NCI-H1436 (cell line): Measurements from ENCODE around the gene IFNAR1.
"Not testable (repeated sequence)": the region's sequence is repeated elsewhere in the genome, so short reads cannot be mapped to it uniquely, and the experiment has no call there.

Source experiments
- DNase-seq: peaks from one replicate; lab custom pipeline; 2025; lab: John Stamatoyannopoulos, UW

The IFNAR1 gene

GRCh38 chr21:33377221-33377920, 52.6 kb downstream of the IFNAR1 start:
- DNase-seq, result no peak

GRCh38 chr21:33378081-33378480, 53.3 kb downstream of the IFNAR1 start:
- no peak for DNase-seq

- DNase-seq, result not testable (repeated sequence)
Measured at GRCh38 chr21:33379934-33380333, 55.2 kb downstream of the IFNAR1 start.

DNA sequence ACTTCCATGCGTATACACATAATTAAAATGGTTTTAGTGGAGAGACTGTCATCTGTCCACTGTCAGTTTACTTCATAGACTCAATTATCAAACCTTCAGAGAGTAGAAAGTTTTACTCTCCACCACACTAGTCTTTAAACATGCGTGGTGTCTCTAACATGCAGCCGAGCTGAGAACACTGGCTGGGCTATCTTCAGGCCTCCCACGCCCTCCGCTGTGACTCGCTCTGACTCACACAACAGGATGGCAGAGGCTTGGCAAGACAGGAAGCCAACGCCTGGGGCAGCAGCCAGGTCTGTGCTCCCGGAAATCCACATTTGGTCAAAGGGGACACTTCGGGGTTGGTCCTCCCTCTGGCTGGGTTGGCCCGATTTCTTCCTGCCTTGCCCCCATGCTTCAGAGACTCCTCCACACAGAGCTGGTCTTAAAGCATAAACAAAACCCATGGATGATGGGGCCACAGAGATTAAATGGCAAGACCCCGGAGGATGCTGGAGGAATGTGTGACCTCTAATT, 55.8 kb downstream of the IFNAR1 start:
- DNase-seq, result no peak

- DNase-seq, result not testable (repeated sequence)
Measured at GRCh38 chr21:33381381-33381780, 56.6 kb downstream of the IFNAR1 start.

DNA sequence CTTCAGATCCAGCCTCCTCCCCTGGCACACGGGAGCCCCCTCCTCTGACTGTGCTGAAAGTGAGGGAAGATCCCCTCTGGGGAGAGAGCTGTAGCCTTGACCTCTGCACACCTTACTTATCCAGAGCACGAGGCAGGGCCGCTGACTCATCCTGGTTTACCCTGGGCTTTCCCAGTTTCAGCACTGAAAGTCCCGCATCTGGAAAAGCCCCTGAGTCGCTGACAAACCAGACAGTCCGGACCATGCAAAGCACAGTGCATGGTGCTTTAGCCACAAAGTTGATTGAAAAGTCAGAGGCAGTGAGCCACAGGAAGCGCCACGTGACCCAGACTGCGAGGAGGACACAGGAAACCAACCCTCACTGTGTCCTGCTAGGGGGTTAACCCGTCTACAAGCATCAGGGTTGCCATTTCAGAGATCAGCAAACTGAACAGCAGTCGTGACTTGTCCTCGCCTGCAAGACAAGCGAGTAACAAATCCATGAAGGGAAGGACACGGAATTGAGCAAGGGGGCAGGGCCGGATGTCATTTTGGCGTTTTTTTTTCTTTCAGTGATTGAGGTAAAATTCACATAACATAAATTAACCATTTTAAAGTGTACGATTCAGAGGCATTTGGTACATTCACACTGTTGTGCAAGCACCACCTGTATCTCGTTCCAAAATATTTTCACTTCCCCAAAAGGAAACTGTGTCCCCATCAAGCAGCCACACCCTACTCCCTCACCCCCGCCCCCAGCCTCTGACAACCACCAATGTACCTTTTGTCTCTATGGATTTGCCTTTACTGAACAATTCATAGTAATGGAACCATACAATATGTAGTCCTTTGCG, 58.5 kb downstream of the IFNAR1 start:
- DNase-seq, result no peak

DNA sequence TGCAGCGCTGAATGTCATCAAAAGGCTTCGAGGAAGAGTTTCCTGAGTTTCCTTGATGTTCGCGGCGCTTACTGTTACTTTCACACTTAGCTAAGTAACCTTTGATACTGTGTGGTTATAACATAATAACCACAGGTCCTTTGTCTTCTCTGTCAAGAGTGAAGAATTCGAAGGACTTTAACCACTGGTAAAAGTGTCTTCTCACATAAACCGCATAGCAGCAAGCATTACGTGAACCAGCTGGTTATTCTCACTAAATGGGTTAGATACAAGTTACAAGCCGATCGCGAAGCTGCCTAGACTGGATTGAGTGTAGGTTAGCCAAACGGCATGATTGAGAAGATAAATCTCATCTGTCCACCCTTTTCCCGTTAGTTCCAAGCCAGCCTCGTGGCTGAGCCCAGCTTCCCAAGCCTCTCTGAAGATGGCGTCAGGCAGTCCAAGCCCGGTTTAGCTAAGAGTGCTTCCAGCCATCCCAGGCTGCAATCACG, 60.1 kb downstream of the IFNAR1 start:
- no peak for DNase-seq

DNA sequence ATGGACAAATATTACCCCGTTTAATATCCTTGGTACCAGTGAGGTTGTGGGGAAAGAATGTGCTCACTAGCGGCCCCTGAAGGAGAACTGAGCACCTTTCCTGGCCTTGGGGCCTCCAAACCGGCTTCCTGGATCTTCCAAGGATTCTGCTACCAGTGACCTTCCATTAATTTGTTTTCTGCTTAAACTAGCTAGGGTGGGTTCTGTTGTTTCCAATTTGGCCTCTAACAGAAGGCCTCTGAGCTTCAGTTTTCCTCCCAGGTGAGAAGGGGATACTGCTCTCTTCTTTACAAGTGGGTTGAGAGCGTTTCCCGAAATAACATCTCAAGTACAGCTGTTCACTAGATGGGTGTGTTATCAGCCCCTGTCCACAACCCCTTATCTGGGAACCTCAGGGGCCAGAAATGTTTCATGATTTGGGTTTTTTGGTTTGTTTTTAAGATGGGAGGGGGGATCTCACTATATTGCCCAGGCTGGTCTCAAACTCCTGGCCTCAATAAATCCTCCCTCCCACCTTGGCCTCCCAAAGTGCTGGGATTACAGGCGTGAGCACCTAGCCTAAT, 61.5 kb downstream of the IFNAR1 start:
- no peak for DNase-seq

DNA sequence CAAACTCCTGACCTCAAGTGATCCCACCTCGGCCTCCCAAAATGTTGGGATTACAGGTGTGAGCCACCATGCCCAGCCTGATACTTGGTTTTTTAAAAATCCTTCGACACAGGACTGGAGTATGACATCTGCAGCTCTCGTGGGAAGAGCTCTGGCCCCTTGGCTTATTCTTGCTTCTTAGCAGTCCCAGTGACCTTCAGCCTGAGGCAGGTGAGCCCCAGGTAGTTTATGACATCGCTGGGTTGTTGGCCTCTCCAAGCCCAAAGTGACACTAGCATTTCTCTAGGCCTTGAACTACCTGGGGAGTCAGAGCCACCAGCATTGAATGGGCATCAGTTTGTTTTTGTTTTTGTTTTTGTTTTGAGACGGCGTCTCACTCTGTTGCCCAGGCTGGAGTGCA, 62.5 kb downstream of the IFNAR1 start:
- no peak for DNase-seq

GRCh38 chr21:33388188-33388587, 63.4 kb downstream of the IFNAR1 start:
- no peak for DNase-seq

DNA sequence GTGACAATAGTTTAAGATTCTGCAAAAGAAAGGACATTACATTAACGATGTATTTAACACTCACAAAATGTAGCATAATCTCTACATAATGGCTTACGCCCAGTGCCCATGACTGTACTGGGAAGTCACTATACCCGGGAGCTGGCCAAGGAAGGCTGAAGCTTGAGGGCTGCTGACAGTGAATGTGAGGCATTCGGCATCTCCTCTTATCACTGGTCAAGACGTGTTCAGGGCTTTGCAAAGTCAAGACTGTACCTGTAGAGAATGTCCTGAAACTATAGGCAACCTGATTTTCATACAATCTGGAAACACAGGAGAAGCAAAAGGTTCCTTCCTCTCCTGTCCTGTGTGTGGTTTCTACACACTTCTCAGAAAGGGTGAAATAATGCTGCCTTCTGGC, 65.7 kb downstream of the IFNAR1 start:
- no peak for DNase-seq

DNA sequence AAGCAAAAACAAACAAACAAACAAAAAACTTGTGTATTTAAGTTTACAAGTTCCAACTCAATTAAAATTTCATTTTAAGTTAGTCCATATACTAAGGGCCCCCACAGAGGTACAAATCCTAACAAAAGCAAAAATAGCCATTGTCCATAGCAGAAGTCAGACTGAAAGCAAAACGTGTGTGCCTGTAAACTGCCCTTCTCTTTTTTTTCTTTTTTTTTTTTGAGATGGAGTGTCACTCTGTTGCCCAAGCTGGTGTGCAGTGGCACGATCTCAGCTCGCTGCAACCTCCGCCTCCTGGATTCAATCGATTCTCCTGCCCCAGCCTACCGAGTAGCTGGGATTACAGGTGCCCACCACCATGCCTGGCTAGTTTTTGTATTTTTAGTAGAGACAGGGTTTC, 66.9 kb downstream of the IFNAR1 start:
- DNase-seq, result no peak

- no peak for DNase-seq
Measured at GRCh38 chr21:33392284-33392985, 67.7 kb downstream of the IFNAR1 start.

GRCh38 chr21:33393348-33393747, 68.6 kb downstream of the IFNAR1 start:
- no peak for DNase-seq

DNA sequence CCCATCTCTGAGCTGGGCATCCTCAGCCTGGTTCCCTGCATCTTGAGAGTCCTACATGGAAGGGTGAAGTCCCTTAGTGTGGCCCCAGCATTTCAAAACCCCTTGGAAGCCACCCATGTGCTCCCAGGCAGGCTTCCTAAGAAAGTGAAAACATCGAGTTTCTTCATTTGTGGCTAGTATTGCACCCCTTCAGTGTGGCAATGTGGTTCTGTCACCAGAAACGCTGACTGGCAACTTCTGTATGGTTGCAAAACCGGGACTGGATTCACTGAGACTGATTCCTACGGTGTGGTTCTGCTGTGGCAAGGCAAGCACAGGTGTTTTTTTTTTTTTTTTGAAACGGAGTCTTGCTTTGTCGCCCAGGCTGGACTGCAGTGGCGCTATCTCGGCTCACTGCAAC, 69.5 kb downstream of the IFNAR1 start:
- no peak for DNase-seq

- no peak for DNase-seq
Measured at GRCh38 chr21:33395891-33396331, 71.1 kb downstream of the IFNAR1 start.

DNA sequence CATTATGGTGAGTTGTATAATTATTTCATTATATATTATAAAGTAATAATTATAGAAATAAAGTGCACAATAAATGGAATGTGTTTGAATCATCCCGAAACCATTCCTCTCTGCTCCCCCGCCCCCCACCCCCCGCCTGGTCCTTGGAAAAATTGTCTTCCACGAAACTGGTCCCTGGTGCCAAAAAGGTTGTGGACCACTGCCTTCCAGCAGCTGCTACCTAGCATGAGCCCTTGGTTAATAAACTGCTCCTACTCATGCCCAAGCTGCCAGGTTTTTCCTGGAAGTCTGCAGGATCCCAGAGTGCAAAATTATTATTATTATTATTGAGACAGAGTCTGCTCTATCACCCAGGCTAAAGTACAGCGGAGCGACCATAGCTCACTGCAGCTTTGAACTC, 71.7 kb downstream of the IFNAR1 start:
- no peak for DNase-seq

GRCh38 chr21:33396951-33397350, 72.2 kb downstream of the IFNAR1 start:
- no peak for DNase-seq

- DNase-seq, result no peak
Measured at GRCh38 chr21:33397717-33398116, 72.9 kb downstream of the IFNAR1 start.

DNA sequence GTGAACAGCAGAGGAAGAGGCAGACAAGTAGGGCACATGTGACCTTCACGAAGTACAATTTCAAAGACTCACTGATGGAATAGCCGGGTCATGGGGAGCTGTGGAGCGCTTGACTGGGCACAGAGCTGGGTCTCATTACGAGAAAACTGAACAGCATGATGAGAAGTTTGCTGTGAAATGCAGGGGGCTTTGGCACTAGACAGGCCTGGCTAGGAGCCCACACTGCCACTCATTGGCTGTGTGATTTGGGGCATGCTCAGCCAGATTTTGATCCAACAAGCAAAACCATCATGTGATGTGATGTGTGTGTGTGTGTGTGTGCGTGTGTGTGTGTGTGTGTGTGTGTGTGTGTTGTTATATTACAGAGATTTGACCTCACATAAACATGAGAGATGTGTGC, 73.6 kb downstream of the IFNAR1 start:
- no peak for DNase-seq

- no peak for DNase-seq
Measured at GRCh38 chr21:33401630-33401992, 76.8 kb downstream of the IFNAR1 start.
